Transverse colon (tissue), 4 donors: ENCODE data around the gene KCTD16. TPM values are rescaled to one million over a fixed set of nuclear protein-coding genes. Genes with fewer than 3 reads are reported as not detected.

Source experiments
- DNase-seq: peaks from one replicate; pipeline ENCODE4 v3.0.0-alpha.2; 2019
- H3K27ac ChIP-seq, 4 donors: fragments of 200-600 bp; sonication (generic); 2 replicates each; pipeline ENCODE4 v1.5.1; 2016 to 2018; ENCODE audit warnings: inconsistent platforms in 4 of 4
- H3K27me3 ChIP-seq: fragments of 200-600 bp; sonication (generic); 2 replicates; pipeline ENCODE4 v1.5.1; 2017; ENCODE audit warnings: inconsistent platforms
- H3K36me3 ChIP-seq, 4 donors: fragments of 200-600 bp; sonication (generic); 2 replicates each; pipeline ENCODE4 v1.5.1; 2017 to 2019; ENCODE audit warnings: inconsistent platforms in 4 of 4
- H3K4me1 ChIP-seq, 4 donors: fragments of 200-600 bp; sonication (generic); 2 replicates each; pipeline ENCODE4 v1.5.1; 2017 to 2020; ENCODE audit warnings: inconsistent platforms in 4 of 4
- H3K4me3 ChIP-seq, 4 donors: fragments of 200-600 bp; sonication (generic); 1 replicate in 1 of 4; 2 replicates in 3 of 4; pipeline versions ENCODE4 v1.5.1 to v1.6.1; 2017 to 2019; ENCODE audit warnings: inconsistent platforms in 4 of 4
- H3K9me3 ChIP-seq, 2 donors: fragments of 200-600 bp; sonication (generic); 2 replicates each; pipeline ENCODE4 v1.5.1; 2017 to 2019; ENCODE audit warnings: inconsistent platforms in 2 of 2
- CTCF ChIP-seq, 5 experiments: fragments of 200-600 bp in 3 of 5; fragments of 450-650 bp in 2 of 5; sonication (generic) in 3 of 5; IDR thresholded peaks; 1 replicate in 2 of 5; 2 replicates in 3 of 5; pipeline ENCODE4 v1.5.1; 2016 to 2017; ENCODE audit warnings: antibody characterized with exemption in 5 of 5, inconsistent platforms in 3 of 5, mild to moderate bottlenecking in 2 of 5, moderate library complexity in 1 of 5
- EP300 ChIP-seq: sonication (generic); formaldehyde crosslinking; IDR thresholded peaks from one replicate; pipeline ENCODE4 v1.6.1; 2017; ENCODE audit warnings: antibody characterized with exemption, low read depth
- POLR2A ChIP-seq: fragments of 450-650 bp; IDR thresholded peaks from one replicate; pipeline ENCODE4 v1.6.1; 2016; ENCODE audit warnings: antibody characterized with exemption, mild to moderate bottlenecking, moderate library complexity
- POLR2AphosphoS5 ChIP-seq, 3 donors: sonication (generic); formaldehyde crosslinking; IDR thresholded peaks; one replicate each; pipeline ENCODE4 v1.6.1; 2016; ENCODE audit warnings: antibody characterized with exemption in 3 of 3
- WGBS, 2 donors: methylation state at CpG; one replicate each; pipeline ENCODE4 v1.1.5; 2018; ENCODE audit warnings: low coverage in 1 of 2; 5-methylcytosine and 5-hydroxymethylcytosine counted together
- in situ Hi-C, 4 donors: fragments of 200-750 bp; cut with MboI; loops; one replicate each; pipeline versions ENCODE4 v1.15.0 to v1.15.1; 2017; ENCODE audit warnings: low sequenced_read_pairs in 3 of 4, low pct_ligation_motif_present in 1 of 4, low pct_unique_long_range_greater_than_20kb in 1 of 4
- intact Hi-C: fragments of 100-400 bp; cut with DNase I; formaldehyde crosslinking; loops from one replicate; pipeline ENCODE4 v1.15.1; 2023; ENCODE audit warnings: low total_unique reads
- total RNA-seq, 4 donors: library from RNA; depleted of rRNA; stranded (reverse); fragments of >200 nt; gene quantifications; one replicate each; pipeline ENCODE4 v1.1.0, GENCODE V29; 2016

Gene KCTD16
- total RNA-seq, 4 donors from 2014 or later = under 0.01 to 0.14 TPM; not detected in 2

DNA sequence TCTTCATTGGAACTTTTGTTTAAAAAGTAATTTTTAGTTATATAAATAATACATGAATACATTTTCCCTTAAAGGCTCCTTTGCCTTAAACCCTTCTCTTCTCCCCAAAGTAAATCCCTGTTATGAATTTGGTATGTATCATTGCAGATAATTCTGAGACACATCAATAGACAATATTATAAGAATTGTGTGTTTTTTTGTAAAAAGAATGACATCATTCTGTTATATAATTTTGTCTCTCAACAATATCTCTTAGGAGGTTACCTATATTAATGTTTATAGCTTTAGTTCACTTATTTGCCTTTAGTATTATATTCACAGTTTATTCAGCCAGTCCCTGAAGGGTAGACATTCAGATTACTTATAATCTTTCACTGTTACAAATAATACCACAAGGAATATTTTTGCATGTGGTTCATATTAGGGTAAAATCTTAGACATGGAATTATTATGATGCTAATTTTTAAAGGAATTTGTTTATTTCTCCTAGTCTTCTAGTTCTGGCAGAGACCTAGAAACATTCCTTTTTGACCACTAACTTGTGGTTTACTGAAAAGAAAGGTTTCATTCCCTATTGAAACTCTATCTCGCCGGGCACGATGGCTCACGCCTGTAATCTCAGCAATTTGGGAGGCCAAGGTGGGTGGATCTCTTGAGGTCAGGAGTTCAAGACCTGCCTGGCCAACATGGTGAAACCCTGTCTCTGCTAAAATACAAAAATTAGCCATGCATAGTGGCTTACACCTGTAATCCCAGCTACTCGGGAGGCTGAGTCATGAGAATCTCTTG lies 105.6 kb downstream of the KCTD16 start:
- no peak overlapping the region for H3K27ac ChIP-seq
- no peak for DNase-seq
- H3K9me3 ChIP-seq = no peaks in the 10 kb centered on the region
- 89 to 92% methylated on average over 4 to 5 of the region's 5 CpGs for WGBS, 2 donors
- intact Hi-C loops (no loop called here), in situ Hi-C loops (no loop called here)
- H3K36me3 ChIP-seq = no peaks in the 10 kb centered on the region
- no peaks in the 10 kb centered on the region for H3K27me3 ChIP-seq
- TF ChIP-seq POLR2AphosphoS5 (IDR thresholded peaks at IDR 0.05) (no peak), CTCF (IDR thresholded peaks at IDR 0.05) (no peak), EP300 (no peak), POLR2A (no peak)
- no peaks in the 10 kb centered on the region for H3K4me1 ChIP-seq
- H3K4me3 ChIP-seq = no peak overlapping the region

- no peak overlapping the region for H3K27ac ChIP-seq
- no peaks in the 10 kb centered on the region for H3K36me3 ChIP-seq
- H3K4me3 ChIP-seq = no peak overlapping the region
- H3K27me3 ChIP-seq = no peaks in the 10 kb centered on the region
- no peaks in the 10 kb centered on the region for H3K9me3 ChIP-seq
- in situ Hi-C loops = no loop called here
- intact Hi-C loops = no loop called here
- TF ChIP-seq POLR2AphosphoS5 (IDR thresholded peaks at IDR 0.05) (no peak), CTCF (IDR thresholded peaks at IDR 0.05) (no peak), EP300 (no peak), POLR2A (no peak)
- whole genome bisulfite sequencing, 2 donors = 83 to 86% methylated on average over 1 of the region's 1 CpG
- H3K4me1 ChIP-seq = no peaks in the 10 kb centered on the region
- DNase-seq = no peak
These were observed 111.1 kb downstream of the KCTD16 start for GRCh38 chr5:144281784-144282183.

GRCh38 chr5:144284036-144284435 lies 113.4 kb downstream of the KCTD16 start:
- WGBS, 2 donors = 93 to 100% methylated on average over 2 of the region's 2 CpGs
- H3K27ac ChIP-seq = no peak overlapping the region
- H3K4me3 ChIP-seq = no peak overlapping the region
- TF ChIP-seq EP300 = no peak
- no peak for TF ChIP-seq CTCF (IDR thresholded peaks at IDR 0.05)
- TF ChIP-seq POLR2AphosphoS5 (IDR thresholded peaks at IDR 0.05) = no peak
- no peak for TF ChIP-seq POLR2A
- intact Hi-C loops (no loop called here), in situ Hi-C loops (no loop called here)
- no peaks in the 10 kb centered on the region for H3K36me3 ChIP-seq
- no peaks in the 10 kb centered on the region for H3K9me3 ChIP-seq
- no peaks in the 10 kb centered on the region for H3K27me3 ChIP-seq
- DNase-seq = no peak
- no peaks in the 10 kb centered on the region for H3K4me1 ChIP-seq

DNA sequence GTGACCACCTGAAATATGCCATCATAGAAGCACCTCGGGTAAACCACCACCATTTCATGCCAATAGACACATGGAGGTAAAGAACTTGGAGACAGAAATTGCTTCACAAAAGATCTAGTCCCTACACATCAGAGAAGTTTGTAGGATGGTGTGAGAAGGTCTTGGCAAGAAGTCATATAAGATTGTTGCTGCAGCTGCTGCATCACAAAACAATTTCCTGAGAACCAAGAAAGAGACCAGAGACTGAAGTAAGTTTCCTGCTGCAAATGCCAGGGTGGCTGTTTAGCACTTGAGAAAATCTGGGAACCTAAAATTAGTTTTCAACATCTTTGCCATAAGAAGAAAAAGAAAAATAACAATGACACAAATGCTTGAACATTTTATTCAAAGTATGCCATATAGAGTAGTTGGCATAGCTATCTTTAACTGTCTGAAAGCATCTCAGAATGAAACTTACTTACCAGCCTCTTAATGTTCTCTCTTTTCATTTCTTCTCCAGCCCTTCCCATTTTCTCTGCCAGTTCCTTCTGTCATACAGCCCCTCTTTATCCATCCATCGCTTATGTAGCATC lies 114.3 kb downstream of the KCTD16 start:
- in situ Hi-C loops = no loop called here
- H3K27ac ChIP-seq = no peak overlapping the region

More for the DNA sequence above, 114.3 kb downstream of the KCTD16 start:
- intact Hi-C loops = no loop called here
- TF ChIP-seq POLR2A = no peak
- TF ChIP-seq EP300 = no peak
- TF ChIP-seq CTCF (IDR thresholded peaks at IDR 0.05) = no peak
- no peak for TF ChIP-seq POLR2AphosphoS5 (IDR thresholded peaks at IDR 0.05)
- Histone ChIP-seq H3K36me3 (no peaks in the 10 kb centered on the region), H3K9me3 (no peaks in the 10 kb centered on the region), H3K4me3 (no peak overlapping the region), H3K27me3 (no peaks in the 10 kb centered on the region), H3K4me1 (no peaks in the 10 kb centered on the region)
- DNase-seq = no peak
- WGBS, 2 donors = 84 to 91% methylated on average over 2 of the region's 2 CpGs
